IPS-20b (cell line): ENCODE data around the gene COA8.

Experiments
- H3K27ac ChIP-seq: one replicate; pipeline ENCODE4 v1.5.1; 2013; ENCODE audit warnings: low read length
- H3K27me3 ChIP-seq: 2 replicates; pipeline ENCODE4 v1.6.1; 2013; ENCODE audit warnings: mild to moderate bottlenecking, low read length, inconsistent platforms; ENCODE audit not compliant: insufficient read depth
- H3K36me3 ChIP-seq: 2 replicates; pipeline ENCODE4 v1.6.1; 2013; ENCODE audit warnings: low read depth, mild to moderate bottlenecking, inconsistent platforms, low read length, moderate library complexity; ENCODE audit not compliant: insufficient read depth
- H3K4me1 ChIP-seq: 2 replicates; pipeline ENCODE4 v1.6.1; 2013; ENCODE audit warnings: mild to moderate bottlenecking, control low read depth, inconsistent platforms, low read length, moderate library complexity; ENCODE audit not compliant: insufficient read depth
- H3K4me3 ChIP-seq: 2 replicates; pipeline ENCODE4 v1.5.1; 2013; ENCODE audit warnings: mild to moderate bottlenecking, low read length, inconsistent platforms
- H3K9ac ChIP-seq: 2 replicates; pipeline ENCODE4 v1.6.1; 2013; ENCODE audit warnings: low read depth, mild to moderate bottlenecking, inconsistent platforms, low read length, moderate library complexity
- H3K9me3 ChIP-seq: 2 replicates; pipeline ENCODE4 v1.6.1; 2013; ENCODE audit warnings: mild to moderate bottlenecking, low read depth, low read length, inconsistent platforms; ENCODE audit not compliant: insufficient read depth

COA8 gene

GRCh38 chr14:103576371-103577024, 13.7 kb downstream of the COA8 start:
- Histone ChIP-seq H3K4me1 (no peaks in the 10 kb centered on the region), H3K4me3 (no peak overlapping the region), H3K27ac (no peak overlapping the region), H3K9me3 (no peaks in the 10 kb centered on the region), H3K9ac (peak overlapping the region; percentile 41; the same call in 1 of the 2 replicates), H3K27me3 (no peaks in the 10 kb centered on the region), H3K36me3 (peaks cover 32% of the 10 kb centered on the region)

GRCh38 chr14:103578401-103579075, 15.8 kb downstream of the COA8 start:
- Histone ChIP-seq H3K36me3 (peaks cover 22% of the 10 kb centered on the region), H3K4me3 (no peak overlapping the region), H3K9ac (no peak overlapping the region), H3K4me1 (no peaks in the 10 kb centered on the region), H3K27me3 (no peaks in the 10 kb centered on the region), H3K9me3 (no peaks in the 10 kb centered on the region), H3K27ac (no peak overlapping the region)

- H3K36me3 ChIP-seq: 0 out of 2 replicates have a peak, but pooled peaks cover 4% of the 10 kb centered on the region
- H3K9me3 ChIP-seq: no peaks in the 10 kb centered on the region
- H3K4me1 ChIP-seq: no peaks in the 10 kb centered on the region
- H3K4me3 ChIP-seq: no peak overlapping the region
- H3K27ac ChIP-seq: no peak overlapping the region
- no peak overlapping the region for H3K9ac ChIP-seq
- H3K27me3 ChIP-seq: no peaks in the 10 kb centered on the region
Measured at GRCh38 chr14:103581206-103581605, 18.4 kb downstream of the COA8 start.

- Histone ChIP-seq H3K9ac (no peak overlapping the region), H3K9me3 (no peaks in the 10 kb centered on the region), H3K27me3 (no peaks in the 10 kb centered on the region), H3K36me3 (0 out of 2 replicates have a peak, but pooled peaks cover 4% of the 10 kb centered on the region), H3K27ac (no peak overlapping the region), H3K4me1 (no peaks in the 10 kb centered on the region), H3K4me3 (no peak overlapping the region)
Measured at GRCh38 chr14:103581954-103582703, 19.4 kb downstream of the COA8 start.

GRCh38 chr14:103584326-103584915, 21.7 kb downstream of the COA8 start:
- H3K27ac ChIP-seq: no peak overlapping the region
- H3K9ac ChIP-seq: no peak overlapping the region
- H3K4me3 ChIP-seq: no peak overlapping the region
- H3K4me1 ChIP-seq: no peaks in the 10 kb centered on the region
- H3K36me3 ChIP-seq: no peaks in the 10 kb centered on the region
- no peaks in the 10 kb centered on the region for H3K9me3 ChIP-seq
- H3K27me3 ChIP-seq: no peaks in the 10 kb centered on the region

- Histone ChIP-seq H3K9me3 (no peaks in the 10 kb centered on the region), H3K4me1 (peaks cover 2% of the 10 kb centered on the region; the same call in 1 of the 2 replicates), H3K4me3 (no peak overlapping the region), H3K9ac (no peak overlapping the region), H3K27me3 (no peaks in the 10 kb centered on the region), H3K27ac (no peak overlapping the region), H3K36me3 (no peaks in the 10 kb centered on the region)
Measured at GRCh38 chr14:103593577-103593976, 30.8 kb downstream of the COA8 start.

- peak overlapping the region; percentile 19; the same call in 1 of the 2 replicates for H3K9ac ChIP-seq
Measured at GRCh38 chr14:103594265-103594664, 31.5 kb downstream of the COA8 start.

GRCh38 chr14:103597623-103598377, 35.0 kb downstream of the COA8 start:
- no peak overlapping the region for H3K27ac ChIP-seq
- no peak overlapping the region for H3K9ac ChIP-seq
- no peaks in the 10 kb centered on the region for H3K9me3 ChIP-seq
- H3K36me3 ChIP-seq: no peaks in the 10 kb centered on the region
- H3K27me3 ChIP-seq: no peaks in the 10 kb centered on the region
- H3K4me3 ChIP-seq: no peak overlapping the region
- peaks cover 2% of the 10 kb centered on the region; the same call in 1 of the 2 replicates for H3K4me1 ChIP-seq

More at GRCh38 chr14:103594265-103594664, 31.5 kb downstream of the COA8 start:
- no peaks in the 10 kb centered on the region for H3K27me3 ChIP-seq
- no peak overlapping the region for H3K27ac ChIP-seq
- H3K36me3 ChIP-seq: no peaks in the 10 kb centered on the region
- H3K4me1 ChIP-seq: peaks cover 2% of the 10 kb centered on the region; the same call in 1 of the 2 replicates
- H3K4me3 ChIP-seq: no peak overlapping the region
- no peaks in the 10 kb centered on the region for H3K9me3 ChIP-seq

GRCh38 chr14:103600503-103600902, 37.7 kb downstream of the COA8 start:
- H3K4me3 ChIP-seq: no peak overlapping the region
- H3K27me3 ChIP-seq: no peaks in the 10 kb centered on the region
- H3K9ac ChIP-seq: no peak overlapping the region
- no peaks in the 10 kb centered on the region for H3K36me3 ChIP-seq
- no peaks in the 10 kb centered on the region for H3K4me1 ChIP-seq
- no peak overlapping the region for H3K27ac ChIP-seq
- H3K9me3 ChIP-seq: no peaks in the 10 kb centered on the region

- H3K4me3 ChIP-seq: no peak overlapping the region
- no peak overlapping the region for H3K9ac ChIP-seq
- no peaks in the 10 kb centered on the region; the same call in 1 of the 2 replicates for H3K9me3 ChIP-seq
- peaks cover 22% of the 10 kb centered on the region for H3K27me3 ChIP-seq
- H3K36me3 ChIP-seq: no peaks in the 10 kb centered on the region
- no peak overlapping the region for H3K27ac ChIP-seq
- H3K4me1 ChIP-seq: no peaks in the 10 kb centered on the region
Measured at GRCh38 chr14:103604620-103605019, 41.9 kb downstream of the COA8 start.
